Endodermal cell (in vitro differentiated cells): Measurements from ENCODE around the gene EYA2. TPM values are rescaled to one million over a fixed set of nuclear protein-coding genes. Genes with fewer than 3 reads are reported as not detected.

Experiments
- DNase-seq: peaks from one replicate; pipeline ENCODE4 v3.0.0-alpha.2; 2017
- H3K27ac ChIP-seq: 2 replicates; pipeline ENCODE4 v1.5.1; 2013; ENCODE audit warnings: mild to moderate bottlenecking, low read depth, low read length, moderate library complexity
- H3K27me3 ChIP-seq: 2 replicates; pipeline ENCODE4 v1.6.1; 2013; ENCODE audit warnings: mild to moderate bottlenecking, low read length, moderate library complexity; ENCODE audit not compliant: insufficient read depth, control insufficient read depth, poor library complexity, severe bottlenecking
- H3K36me3 ChIP-seq: 2 replicates; pipeline ENCODE4 v1.7.0; 2013; ENCODE audit warnings: mild to moderate bottlenecking, low read length, moderate library complexity; ENCODE audit not compliant: control insufficient read depth, insufficient read depth
- H3K4me1 ChIP-seq: one replicate; pipeline ENCODE4 v1.7.0; 2013; ENCODE audit warnings: low read length; ENCODE audit not compliant: control insufficient read depth, insufficient read depth
- H3K4me3 ChIP-seq: 2 replicates; pipeline ENCODE4 v1.5.1; 2013; ENCODE audit warnings: mild to moderate bottlenecking, low read length, moderate library complexity
- H3K9ac ChIP-seq: 2 replicates; pipeline ENCODE4 v1.6.1; 2013; ENCODE audit warnings: mild to moderate bottlenecking, low read length, moderate library complexity; ENCODE audit not compliant: poor library complexity, severe bottlenecking; ENCODE audit errors: extremely low read depth
- H3K9me3 ChIP-seq: 2 replicates; pipeline ENCODE4 v1.6.1; 2013; ENCODE audit warnings: mild to moderate bottlenecking, low read length, moderate library complexity; ENCODE audit not compliant: control insufficient read depth
- H3K27ac Mint-ChIP-seq: 2 replicates; pipeline ENCODE4 v1.8.0; 2020; ENCODE audit warnings: mixed read lengths
- H3K27me3 Mint-ChIP-seq: 2 replicates; pipeline ENCODE4 v1.8.0; 2021; ENCODE audit warnings: mild to moderate bottlenecking, mixed read lengths; ENCODE audit not compliant: insufficient read depth
- H3K36me3 Mint-ChIP-seq: 2 replicates; pipeline ENCODE4 v1.8.0; 2020; ENCODE audit warnings: low read depth, mixed read lengths
- H3K4me1 Mint-ChIP-seq: 2 replicates; pipeline ENCODE4 v1.8.0; 2020; ENCODE audit warnings: mixed read lengths
- H3K4me3 Mint-ChIP-seq: 2 replicates; pipeline ENCODE4 v1.8.0; 2020; ENCODE audit warnings: mild to moderate bottlenecking, moderate library complexity, mixed read lengths
- H3K9me3 Mint-ChIP-seq: 2 replicates; pipeline ENCODE4 v1.8.0; 2020; ENCODE audit warnings: mild to moderate bottlenecking, mixed read lengths
- WGBS, 2 experiments: methylation state at CpG; one replicate each; pipeline versions ENCODE4 v1.1.5 to v1.1.7; 2013; ENCODE audit warnings: missing lambda C conversion rate in 2 of 2, mixed read lengths in 1 of 2; ENCODE audit not compliant: insufficient coverage in 1 of 2, insufficient read length in 1 of 2; 5-methylcytosine and 5-hydroxymethylcytosine counted together
- total RNA-seq, 2 donors: library from RNA; stranded (reverse); fragmentation: NEBNext Ultra II Directional in 1 of 2; extraction: Animal tissue kit (Norgen Biotek cat#: 25700) in 1 of 2; gene quantifications; 2 replicates in 1 of 2; 3 replicates in 1 of 2; pipeline ENCODE4 v1.2.1, GENCODE V29; 2021
- TF ChIP-seq, protein P1 (sequence below): fragments of 200-600 bp; sonication (generic); conservative IDR thresholded peaks from 2 replicates; pipeline ENCODE4 v1.5.0; 2021; ENCODE audit warnings: antibody characterized with exemption, mild to moderate bottlenecking

Gene EYA2
- total RNA-seq, 2 donors from 2014 or later, result 9.1 to 18.0 TPM

DNA sequence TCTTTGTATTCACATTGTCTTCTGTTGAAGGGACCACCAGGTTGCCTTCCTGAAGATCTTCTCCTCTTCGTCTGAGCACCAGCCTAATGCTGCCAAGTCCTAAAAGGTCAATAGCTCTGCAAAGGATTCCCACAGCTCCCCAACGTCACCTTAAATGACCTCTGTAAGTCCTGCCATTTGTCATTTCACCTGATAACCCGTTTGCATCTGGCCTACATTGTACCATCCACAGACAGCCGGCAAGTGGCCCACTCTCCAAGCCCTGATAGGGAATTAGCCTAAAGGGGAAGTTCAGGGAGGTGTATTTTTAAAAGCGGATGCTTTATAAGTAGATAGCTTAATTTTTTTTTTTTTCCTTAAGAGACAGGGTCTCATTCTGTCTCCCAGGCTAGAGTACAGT, 334.0 kb downstream of the EYA2 start:
- WGBS, 2 experiments, result 93 to 97% methylated on average over 3 to 5 of the region's 5 CpGs
- H3K27me3 Mint-ChIP-seq, result no peaks in the 10 kb centered on the region
- no peak for DNase-seq
- no peaks in the 10 kb centered on the region for H3K9me3 Mint-ChIP-seq
- Histone ChIP-seq H3K9me3 (no peaks in the 10 kb centered on the region), H3K4me1 (no peaks in the 10 kb centered on the region), H3K36me3 (peaks cover 87% of the 10 kb centered on the region), H3K4me3 (no peak overlapping the region), H3K9ac (no peak overlapping the region), H3K27ac (no peak overlapping the region), H3K27me3 (no peaks in the 10 kb centered on the region)
- TF ChIP-seq, protein P1, sequence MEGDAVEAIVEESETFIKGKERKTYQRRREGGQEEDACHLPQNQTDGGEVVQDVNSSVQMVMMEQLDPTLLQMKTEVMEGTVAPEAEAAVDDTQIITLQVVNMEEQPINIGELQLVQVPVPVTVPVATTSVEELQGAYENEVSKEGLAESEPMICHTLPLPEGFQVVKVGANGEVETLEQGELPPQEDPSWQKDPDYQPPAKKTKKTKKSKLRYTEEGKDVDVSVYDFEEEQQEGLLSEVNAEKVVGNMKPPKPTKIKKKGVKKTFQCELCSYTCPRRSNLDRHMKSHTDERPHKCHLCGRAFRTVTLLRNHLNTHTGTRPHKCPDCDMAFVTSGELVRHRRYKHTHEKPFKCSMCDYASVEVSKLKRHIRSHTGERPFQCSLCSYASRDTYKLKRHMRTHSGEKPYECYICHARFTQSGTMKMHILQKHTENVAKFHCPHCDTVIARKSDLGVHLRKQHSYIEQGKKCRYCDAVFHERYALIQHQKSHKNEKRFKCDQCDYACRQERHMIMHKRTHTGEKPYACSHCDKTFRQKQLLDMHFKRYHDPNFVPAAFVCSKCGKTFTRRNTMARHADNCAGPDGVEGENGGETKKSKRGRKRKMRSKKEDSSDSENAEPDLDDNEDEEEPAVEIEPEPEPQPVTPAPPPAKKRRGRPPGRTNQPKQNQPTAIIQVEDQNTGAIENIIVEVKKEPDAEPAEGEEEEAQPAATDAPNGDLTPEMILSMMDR, result no peak
- no peak overlapping the region for H3K27ac Mint-ChIP-seq
- H3K36me3 Mint-ChIP-seq, result peaks cover 81% of the 10 kb centered on the region
- H3K4me1 Mint-ChIP-seq, result peaks cover 3% of the 10 kb centered on the region
- no peak overlapping the region for H3K4me3 Mint-ChIP-seq

DNA sequence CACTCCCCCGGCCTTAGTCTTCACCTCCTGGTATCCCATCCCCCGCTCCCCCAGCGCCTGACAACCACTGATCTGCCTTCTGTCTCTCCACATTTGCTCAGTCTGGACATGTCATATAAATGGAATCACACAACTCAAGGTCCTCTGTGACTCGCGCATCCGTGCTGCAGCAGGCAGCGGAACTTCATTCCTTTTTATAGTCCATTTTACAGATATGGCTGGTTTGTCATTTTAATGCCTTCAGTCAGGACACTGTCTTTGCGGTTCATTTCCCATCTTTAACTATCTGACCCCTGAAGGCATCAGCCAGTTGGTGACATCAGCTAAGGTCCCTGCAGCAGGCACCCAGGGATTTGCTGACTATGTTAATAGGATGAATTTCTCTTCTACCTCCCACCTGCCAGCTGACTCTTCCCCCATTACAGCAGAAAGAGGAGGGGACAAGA, 336.2 kb downstream of the EYA2 start:
- WGBS, 2 experiments, result 96 to 97% methylated on average over 7 to 8 of the region's 8 CpGs
- TF ChIP-seq, protein P1, result no peak
- Mint-ChIP-seq H3K4me3 (no peak overlapping the region), H3K4me1 (peaks cover 3% of the 10 kb centered on the region), H3K27ac (peak overlapping the region; percentile 52), H3K27me3 (no peaks in the 10 kb centered on the region), H3K36me3 (peaks cover 83% of the 10 kb centered on the region), H3K9me3 (no peaks in the 10 kb centered on the region)
- no peak overlapping the region for H3K4me3 ChIP-seq
- H3K27ac ChIP-seq, result peak overlapping the region; percentile 57
- no peaks in the 10 kb centered on the region for H3K9me3 ChIP-seq
- no peaks in the 10 kb centered on the region for H3K27me3 ChIP-seq
- DNase-seq, result no peak
- H3K36me3 ChIP-seq, result peaks cover 89% of the 10 kb centered on the region
- no peaks in the 10 kb centered on the region for H3K4me1 ChIP-seq
- no peak overlapping the region for H3K9ac ChIP-seq

DNA sequence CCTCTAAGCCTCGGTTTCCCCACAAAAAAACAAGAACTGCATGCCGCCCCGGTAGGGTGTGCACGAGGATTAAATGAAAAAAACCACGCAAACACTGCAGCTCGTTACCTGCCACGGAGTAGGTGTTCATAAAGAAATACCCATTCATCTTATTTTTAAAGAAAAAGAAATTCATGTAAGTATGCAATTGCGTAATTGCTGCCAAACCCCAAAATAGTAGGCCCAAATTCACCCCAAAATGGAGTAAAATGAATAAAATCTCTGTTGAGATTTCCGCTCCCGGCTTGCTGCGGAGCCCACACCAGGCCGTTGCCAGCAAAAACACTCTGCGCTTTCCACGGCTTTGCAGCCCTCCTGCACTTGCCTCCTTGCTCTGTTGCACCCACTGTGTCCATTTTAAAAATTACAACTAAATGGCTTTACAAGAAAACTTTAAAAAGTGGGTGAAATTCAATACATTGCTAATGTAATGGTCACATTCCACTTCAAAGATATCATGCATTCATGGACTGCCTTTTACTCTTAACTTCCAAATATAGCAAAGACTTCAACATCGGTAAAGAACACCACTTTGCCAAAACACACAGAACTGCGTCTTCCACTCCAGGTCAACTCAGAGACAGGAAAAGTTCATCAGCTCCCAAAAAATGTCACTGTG, 336.9 kb downstream of the EYA2 start:
- H3K4me1 Mint-ChIP-seq, result peaks cover 3% of the 10 kb centered on the region
- H3K36me3 Mint-ChIP-seq, result peaks cover 83% of the 10 kb centered on the region
- no peaks in the 10 kb centered on the region for H3K9me3 Mint-ChIP-seq
- Histone ChIP-seq H3K27me3 (no peaks in the 10 kb centered on the region), H3K9ac (no peak overlapping the region), H3K9me3 (no peaks in the 10 kb centered on the region), H3K27ac (peak overlapping the region; percentile 57), H3K4me3 (no peak overlapping the region), H3K4me1 (no peaks in the 10 kb centered on the region), H3K36me3 (peaks cover 89% of the 10 kb centered on the region)
- H3K4me3 Mint-ChIP-seq, result no peak overlapping the region
- no peak for DNase-seq
- peak overlapping the region; percentile 52 for H3K27ac Mint-ChIP-seq
- no peaks in the 10 kb centered on the region for H3K27me3 Mint-ChIP-seq
- WGBS, 2 experiments, result 95 to 98% methylated on average over 14 to 16 of the region's 16 CpGs
- TF ChIP-seq, protein P1, result no peak
